SU-DHL-6 (cell line): ENCODE data around the gene NEURL4.
A peak's percentile ranks its signal among the peaks of the same experiment; 100 is the strongest.

Source experiments
- H2AFZ ChIP-seq: fragments of 200-600 bp; sonication (generic); 2 replicates; pipeline ENCODE4 v1.6.1; 2014; ENCODE audit warnings: low read depth, mild to moderate bottlenecking, moderate library complexity, mixed read lengths, antibody characterized with exemption, low read length; ENCODE audit not compliant: severe bottlenecking
- H3F3A ChIP-seq: fragments of 200-600 bp; shearing (Covaris generic); 2 replicates; pipeline ENCODE4 v1.6.0; 2016; ENCODE audit warnings: antibody characterized with exemption, mild to moderate bottlenecking; ENCODE audit not compliant: insufficient read depth
- H3K27ac ChIP-seq: fragments of 200-600 bp; sonication (generic); 2 replicates; pipeline ENCODE4 v1.5.1; 2016; ENCODE audit warnings: low read depth, mild to moderate bottlenecking, low read length, moderate library complexity, mixed read lengths
- H3K27me3 ChIP-seq: fragments of 200-600 bp; sonication (generic), shearing (Covaris generic); 2 replicates; pipeline ENCODE4 v1.6.0; 2014; ENCODE audit warnings: mild to moderate bottlenecking, low read length
- H3K36me3 ChIP-seq: fragments of 200-600 bp; sonication (generic); 2 replicates; pipeline ENCODE4 v1.6.1; 2014; ENCODE audit warnings: mild to moderate bottlenecking, low read length, mixed read lengths
- H3K4me2 ChIP-seq: fragments of 300-600, 200-600 bp; shearing (Covaris generic), sonication (generic); 2 replicates; pipeline ENCODE4 v1.6.0; 2014; ENCODE audit warnings: low read length, low read depth, mild to moderate bottlenecking; ENCODE audit not compliant: poor library complexity, severe bottlenecking
- H3K4me3 ChIP-seq: fragments of 200-600 bp; sonication (generic); 2 replicates; pipeline ENCODE4 v1.5.1; 2014; ENCODE audit warnings: antibody characterized with exemption, low read length, mild to moderate bottlenecking, mixed read lengths; ENCODE audit not compliant: insufficient read depth, poor library complexity, severe bottlenecking
- H3K79me2 ChIP-seq: fragments of 200-600 bp; sonication (generic); 2 replicates; pipeline ENCODE4 v1.6.1; 2014; ENCODE audit warnings: mild to moderate bottlenecking, low read length, moderate library complexity; ENCODE audit not compliant: insufficient read depth
- H3K9ac ChIP-seq: fragments of 200-600 bp; sonication (generic); 2 replicates; pipeline ENCODE4 v1.7.0; 2014; ENCODE audit warnings: mild to moderate bottlenecking, low read length
- H3K9me2 ChIP-seq: fragments of 200-600 bp; sonication (generic); replicated peaks from 2 replicates; pipeline ENCODE4 v1.6.1; 2014; ENCODE audit warnings: low read length; ENCODE audit not compliant: insufficient read depth
- H3K9me3 ChIP-seq: fragments of 200-600 bp; sonication (generic); 2 replicates; pipeline ENCODE4 v1.6.1; 2014; ENCODE audit warnings: low read length, mixed read lengths; ENCODE audit not compliant: insufficient read depth
- H4K20me1 ChIP-seq: fragments of 200-600 bp; sonication (generic); 2 replicates; pipeline ENCODE4 v1.6.1; 2014; ENCODE audit warnings: low read depth, mild to moderate bottlenecking, antibody characterized with exemption, low read length, moderate library complexity, mixed read lengths
- CTCF ChIP-seq: fragments of 200-600 bp; sonication (generic); IDR thresholded peaks from one replicate; pipeline ENCODE4 v1.5.1; 2017; ENCODE audit warnings: antibody characterized with exemption, mild to moderate bottlenecking, low read length, moderate library complexity; ENCODE audit not compliant: insufficient read depth, poor library complexity, severe bottlenecking
- EZH2phosphoT487 ChIP-seq: fragments of 200-600 bp; sonication (generic), shearing (Covaris generic); conservative IDR thresholded peaks from 2 replicates; pipeline ENCODE4 v1.6.1; 2018; ENCODE audit warnings: mild to moderate bottlenecking, antibody characterized with exemption, low read length, moderate library complexity, mixed read lengths

NEURL4 gene

DNA sequence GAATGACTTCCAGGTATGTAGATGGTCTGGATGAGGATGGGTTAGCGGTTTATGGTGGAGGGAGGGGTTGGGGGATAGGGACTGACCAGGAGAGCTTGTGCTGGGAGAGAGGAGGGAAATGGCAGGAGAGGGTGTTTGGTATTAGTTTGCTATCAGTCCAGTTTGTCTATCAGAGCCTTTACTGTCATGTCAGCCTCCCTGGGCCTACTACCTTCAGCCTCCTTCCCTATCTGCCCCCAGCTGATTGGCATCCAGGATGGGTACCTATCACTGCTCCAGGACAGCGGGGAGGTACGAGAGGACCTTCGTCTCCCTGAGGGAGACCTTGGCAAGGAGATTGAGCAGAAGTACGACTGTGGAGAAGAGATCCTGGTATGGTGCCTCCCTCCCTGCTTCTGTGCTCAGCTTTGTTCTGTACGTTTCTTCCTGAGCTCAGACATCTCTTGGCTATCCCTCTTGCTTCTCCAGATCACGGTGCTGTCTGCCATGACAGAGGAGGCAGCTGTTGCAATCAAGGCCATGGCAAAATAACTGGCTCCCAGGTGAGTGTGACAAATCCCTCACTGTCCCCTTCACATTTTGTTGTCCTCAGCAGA, 17.9 kb downstream of the NEURL4 start:
- Histone ChIP-seq H3K9ac (no peak overlapping the region), H3K4me3 (no peak overlapping the region), H3K4me2 (peak overlapping the region; percentile 88), H3K9me3 (no peaks in the 10 kb centered on the region), H3K27me3 (no peaks in the 10 kb centered on the region), H3K36me3 (peaks cover 24% of the 10 kb centered on the region), H4K20me1 (peaks cover 19% of the 10 kb centered on the region), H2AFZ (no peak overlapping the region), H3K79me2 (peaks cover 44% of the 10 kb centered on the region), H3F3A (peaks cover 67% of the 10 kb centered on the region), H3K9me2 (no peaks in the 10 kb centered on the region), H3K27ac (no peak overlapping the region)
- TF ChIP-seq CTCF (no peak), EZH2phosphoT487 (no peak)

GRCh38 chr17:7309628-7310027, 19.5 kb downstream of the NEURL4 start:
- Histone ChIP-seq H3K9me3 (no peaks in the 10 kb centered on the region), H3K36me3 (peaks cover 24% of the 10 kb centered on the region), H3K4me2 (peak overlapping the region; percentile 88), H4K20me1 (peaks cover 19% of the 10 kb centered on the region), H3F3A (peaks cover 67% of the 10 kb centered on the region), H2AFZ (no peak overlapping the region), H3K27me3 (no peaks in the 10 kb centered on the region), H3K4me3 (peak overlapping the region; percentile 86), H3K9me2 (no peaks in the 10 kb centered on the region), H3K9ac (peak overlapping the region; percentile 96; the same call in 1 of the 2 replicates), H3K27ac (peak overlapping the region; percentile 93), H3K79me2 (peaks cover 41% of the 10 kb centered on the region)
- TF ChIP-seq CTCF (no peak), EZH2phosphoT487 (no peak)

DNA sequence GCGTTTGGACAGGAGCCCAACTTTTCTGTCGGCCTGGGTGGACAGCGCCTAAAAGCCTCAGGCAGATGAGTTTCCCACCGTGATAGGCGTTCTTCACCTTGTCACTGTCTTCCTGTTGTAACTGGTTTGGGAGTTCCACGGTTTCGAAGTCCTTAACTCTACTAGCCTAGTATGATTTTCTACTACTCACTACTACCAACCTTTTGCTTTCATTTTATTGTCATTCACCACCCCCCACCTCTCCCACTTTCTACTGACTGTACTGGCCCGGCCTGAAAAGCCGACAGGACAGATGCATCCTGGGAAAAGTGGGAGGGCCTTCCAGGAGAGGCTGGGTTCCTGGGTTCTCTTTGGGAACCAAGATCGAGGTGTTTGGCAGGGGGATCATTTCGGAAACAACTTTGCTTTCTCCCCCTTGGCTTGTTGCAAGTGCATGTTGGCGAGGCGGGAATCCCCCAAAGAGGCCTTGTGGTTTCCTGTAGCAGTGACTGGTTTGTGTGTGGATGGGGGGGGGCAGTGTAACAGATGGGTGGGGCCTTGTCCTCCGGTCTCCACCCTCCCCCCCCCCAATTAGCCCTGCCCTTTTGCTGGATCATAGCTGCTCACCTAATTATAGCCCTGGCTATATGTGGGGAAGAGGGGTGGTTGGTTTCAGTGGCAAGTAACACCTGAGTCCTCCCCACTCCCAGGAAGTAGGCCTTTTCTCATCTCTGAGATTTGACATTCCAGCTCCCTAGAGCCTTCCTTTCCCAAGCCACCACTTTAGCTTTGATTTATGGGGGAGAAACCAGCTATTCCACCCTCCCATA, 20.3 kb downstream of the NEURL4 start:
- Histone ChIP-seq H3K27ac (peak overlapping the region; percentile 93), H3F3A (peaks cover 60% of the 10 kb centered on the region), H3K27me3 (no peaks in the 10 kb centered on the region), H3K9ac (peak overlapping the region; percentile 96), H3K4me2 (peak overlapping the region; percentile 88), H3K36me3 (peaks cover 24% of the 10 kb centered on the region), H4K20me1 (peaks cover 19% of the 10 kb centered on the region), H3K9me3 (no peaks in the 10 kb centered on the region), H3K9me2 (no peaks in the 10 kb centered on the region), H3K4me3 (peak overlapping the region; percentile 86), H3K79me2 (peaks cover 38% of the 10 kb centered on the region), H2AFZ (no peak overlapping the region)
- TF ChIP-seq CTCF = no peak
- TF ChIP-seq EZH2phosphoT487 = no peak
